ENCODE data around the gene ELP2. TPM values are rescaled to one million over a fixed set of nuclear protein-coding genes. Genes with fewer than 3 reads are reported as not detected.

Gene ELP2
- total RNA-seq, 2 experiments from 2014 or later, result 40.3 to 50.5 TPM

- Histone ChIP-seq H3K36me3 (ENCODE audit: insufficient read depth, low read length) (peaks cover 26% of the 10 kb centered on the region), H3K4me1 (ENCODE audit: insufficient read depth, low read length, poor library complexity, severe bottlenecking) (no peaks in the 10 kb centered on the region), H3K4me3 (ENCODE audit: low read depth, low read length, poor library complexity, severe bottlenecking) (no peak overlapping the region), H2AFZ (ENCODE audit: low read length) (no peak overlapping the region), H3K27ac (ENCODE audit: low read depth, low read length, poor library complexity, severe bottlenecking) (no peak overlapping the region), H3K79me2 (ENCODE audit: insufficient read depth, low read depth, low read length) (no peaks in the 10 kb centered on the region), H3K9me2 (ENCODE audit: insufficient read depth, low read length) (no peaks in the 10 kb centered on the region), H3K9me3 (ENCODE audit: low read length) (no peaks in the 10 kb centered on the region), H4K20me1 (ENCODE audit: insufficient read depth, low read length) (no peaks in the 10 kb centered on the region), H3K4me2 (ENCODE audit: low read length) (no peak overlapping the region)
- BruUV-seq (replicated peaks), result TSS peak; percentile 74
- ChIA-PET CTCF (ENCODE audit: unreplicated experiment) (no interaction called here), POLR2A (no interaction called here)
- intact Hi-C loops (cut with micrococcal nuclease; ENCODE audit: unreplicated experiment), result no loop called here
- TF ChIP-seq EZH2phosphoT487 (IDR thresholded peaks at IDR 0.05; ENCODE audit: borderline replicate concordance, low read depth, low read length) (no peak), CTCF (conservative IDR thresholded peaks at IDR 0.05; ENCODE audit: low read length) (no peak)
- DNase-seq (ENCODE audit: low spot score), result no peak
These were observed 21.1 kb upstream of the ELP2 start for GRCh38 chr18:36108601-36109000.

GRCh38 chr18:36109737-36110136 is 20.0 kb upstream of the ELP2 start:
- ChIA-PET CTCF (ENCODE audit: unreplicated experiment) (no interaction called here), POLR2A (no interaction called here)
- DNase-seq (ENCODE audit: low spot score), result no peak
- Histone ChIP-seq H3K9me3 (ENCODE audit: low read length) (no peaks in the 10 kb centered on the region), H3K79me2 (ENCODE audit: insufficient read depth, low read depth, low read length) (no peaks in the 10 kb centered on the region), H3K9me2 (ENCODE audit: insufficient read depth, low read length) (no peaks in the 10 kb centered on the region), H3K4me3 (ENCODE audit: low read depth, low read length, poor library complexity, severe bottlenecking) (no peak overlapping the region), H3K36me3 (ENCODE audit: insufficient read depth, low read length) (peaks cover 34% of the 10 kb centered on the region), H3K4me2 (ENCODE audit: low read length) (no peak overlapping the region), H2AFZ (ENCODE audit: low read length) (no peak overlapping the region), H4K20me1 (ENCODE audit: insufficient read depth, low read length) (no peaks in the 10 kb centered on the region), H3K27ac (ENCODE audit: low read depth, low read length, poor library complexity, severe bottlenecking) (no peak overlapping the region), H3K4me1 (ENCODE audit: insufficient read depth, low read length, poor library complexity, severe bottlenecking) (no peaks in the 10 kb centered on the region)
- intact Hi-C loops (cut with micrococcal nuclease; ENCODE audit: unreplicated experiment), result no loop called here
- no TSS peak for BruUV-seq (replicated peaks)
- TF ChIP-seq EZH2phosphoT487 (IDR thresholded peaks at IDR 0.05; ENCODE audit: borderline replicate concordance, low read depth, low read length), result no peak
- no peak for TF ChIP-seq CTCF (conservative IDR thresholded peaks at IDR 0.05; ENCODE audit: low read length)

GRCh38 chr18:36112302-36112701 is 17.4 kb upstream of the ELP2 start:
- intact Hi-C loops (cut with micrococcal nuclease; ENCODE audit: unreplicated experiment), result no loop called here
- Histone ChIP-seq H3K4me3 (ENCODE audit: low read depth, low read length, poor library complexity, severe bottlenecking) (no peak overlapping the region), H4K20me1 (ENCODE audit: insufficient read depth, low read length) (no peaks in the 10 kb centered on the region), H3K9me2 (ENCODE audit: insufficient read depth, low read length) (no peaks in the 10 kb centered on the region), H3K4me2 (ENCODE audit: low read length) (no peak overlapping the region), H3K4me1 (ENCODE audit: insufficient read depth, low read length, poor library complexity, severe bottlenecking) (no peaks in the 10 kb centered on the region), H3K27ac (ENCODE audit: low read depth, low read length, poor library complexity, severe bottlenecking) (no peak overlapping the region), H3K9me3 (ENCODE audit: low read length) (no peaks in the 10 kb centered on the region), H2AFZ (ENCODE audit: low read length) (no peak overlapping the region), H3K79me2 (ENCODE audit: insufficient read depth, low read depth, low read length) (no peaks in the 10 kb centered on the region), H3K36me3 (ENCODE audit: insufficient read depth, low read length) (peaks cover 47% of the 10 kb centered on the region)
- TF ChIP-seq EZH2phosphoT487 (IDR thresholded peaks at IDR 0.05; ENCODE audit: borderline replicate concordance, low read depth, low read length) (no peak), CTCF (conservative IDR thresholded peaks at IDR 0.05; ENCODE audit: low read length) (no peak)
- ChIA-PET POLR2A (no interaction called here), CTCF (ENCODE audit: unreplicated experiment) (no interaction called here)
- BruUV-seq (replicated peaks), result no TSS peak
- DNase-seq (ENCODE audit: low spot score), result no peak

Measured in OCI-LY7 (cell line).